GM19324 (cell line): Measurements from ENCODE around the gene GATB.

ENCODE experiments used
- ATAC-seq: cut with Tn5 transposase; IDR thresholded peaks from one replicate; pipeline ENCODE4 v1.9.1; 2021; ENCODE audit warnings: mild to moderate bottlenecking, moderate library complexity; ENCODE audit not compliant: unreplicated experiment, low FRiP score

GATB gene

GRCh38 chr4:151624626-151625565 lies 135.9 kb downstream of the GATB start:
- no peak for ATAC-seq
